Activated naive CD8-positive, alpha-beta T cell (primary cell): ENCODE data around the gene ARPC1B.

Source experiments
- H3K27ac Mint-ChIP-seq: one replicate; pipeline ENCODE4 v1.8.0; 2021; ENCODE audit warnings: mixed read lengths
- H3K27me3 Mint-ChIP-seq: one replicate; pipeline ENCODE4 v1.8.0; 2021; ENCODE audit warnings: mixed read lengths
- H3K36me3 Mint-ChIP-seq: one replicate; pipeline ENCODE4 v1.8.0; 2021; ENCODE audit warnings: mixed read lengths
- H3K4me1 Mint-ChIP-seq: one replicate; pipeline ENCODE4 v1.8.0; 2021; ENCODE audit warnings: low read depth, mixed read lengths
- H3K4me3 Mint-ChIP-seq: one replicate; pipeline ENCODE4 v1.8.0; 2021; ENCODE audit warnings: mild to moderate bottlenecking, mixed read lengths
- H3K9me3 Mint-ChIP-seq: one replicate; pipeline ENCODE4 v1.8.0; 2021; ENCODE audit warnings: low read depth, mixed read lengths

The ARPC1B gene

GRCh38 chr7:99359465-99360154, 14.9 kb upstream of the ARPC1B start:
- no peaks in the 10 kb centered on the region for H3K27me3 Mint-ChIP-seq
- H3K36me3 Mint-ChIP-seq = peaks cover 2% of the 10 kb centered on the region
- no peak overlapping the region for H3K4me3 Mint-ChIP-seq
- no peak overlapping the region for H3K27ac Mint-ChIP-seq
- no peaks in the 10 kb centered on the region for H3K4me1 Mint-ChIP-seq
- no peaks in the 10 kb centered on the region for H3K9me3 Mint-ChIP-seq

- no peak overlapping the region for H3K27ac Mint-ChIP-seq
- H3K4me1 Mint-ChIP-seq = no peaks in the 10 kb centered on the region
- no peak overlapping the region for H3K4me3 Mint-ChIP-seq
- H3K9me3 Mint-ChIP-seq = no peaks in the 10 kb centered on the region
- H3K36me3 Mint-ChIP-seq = peaks cover 2% of the 10 kb centered on the region
- H3K27me3 Mint-ChIP-seq = no peaks in the 10 kb centered on the region
Measured at GRCh38 chr7:99362801-99363200, 11.7 kb upstream of the ARPC1B start.

GRCh38 chr7:99363286-99363685, 11.2 kb upstream of the ARPC1B start:
- H3K9me3 Mint-ChIP-seq = no peaks in the 10 kb centered on the region
- H3K4me3 Mint-ChIP-seq = no peak overlapping the region
- no peak overlapping the region for H3K27ac Mint-ChIP-seq
- no peaks in the 10 kb centered on the region for H3K36me3 Mint-ChIP-seq
- H3K27me3 Mint-ChIP-seq = no peaks in the 10 kb centered on the region
- no peaks in the 10 kb centered on the region for H3K4me1 Mint-ChIP-seq

GRCh38 chr7:99365318-99366141, 9.0 kb upstream of the ARPC1B start:
- Mint-ChIP-seq H3K36me3 (no peaks in the 10 kb centered on the region), H3K4me3 (no peak overlapping the region)

GRCh38 chr7:99366646-99367045, 7.9 kb upstream of the ARPC1B start:
- Mint-ChIP-seq H3K27me3 (no peaks in the 10 kb centered on the region), H3K9me3 (no peaks in the 10 kb centered on the region), H3K4me1 (no peaks in the 10 kb centered on the region), H3K36me3 (no peaks in the 10 kb centered on the region), H3K4me3 (no peak overlapping the region), H3K27ac (no peak overlapping the region)

More at GRCh38 chr7:99365318-99366141, 9.0 kb upstream of the ARPC1B start:
- H3K27ac Mint-ChIP-seq = no peak overlapping the region
- H3K9me3 Mint-ChIP-seq = no peaks in the 10 kb centered on the region
- H3K4me1 Mint-ChIP-seq = no peaks in the 10 kb centered on the region
- H3K27me3 Mint-ChIP-seq = no peaks in the 10 kb centered on the region

- no peak overlapping the region for H3K27ac Mint-ChIP-seq
- H3K36me3 Mint-ChIP-seq = no peaks in the 10 kb centered on the region
Measured at GRCh38 chr7:99368750-99369389, 5.7 kb upstream of the ARPC1B start.

GRCh38 chr7:99369767-99370391, 4.7 kb upstream of the ARPC1B start:
- Mint-ChIP-seq H3K27me3 (no peaks in the 10 kb centered on the region), H3K9me3 (no peaks in the 10 kb centered on the region), H3K36me3 (no peaks in the 10 kb centered on the region), H3K27ac (no peak overlapping the region), H3K4me3 (no peak overlapping the region), H3K4me1 (peaks cover 13% of the 10 kb centered on the region)

More at GRCh38 chr7:99368750-99369389, 5.7 kb upstream of the ARPC1B start:
- Mint-ChIP-seq H3K27me3 (no peaks in the 10 kb centered on the region), H3K4me1 (peaks cover 13% of the 10 kb centered on the region), H3K4me3 (no peak overlapping the region), H3K9me3 (no peaks in the 10 kb centered on the region)

- Mint-ChIP-seq H3K4me3 (no peak overlapping the region), H3K27ac (no peak overlapping the region), H3K9me3 (no peaks in the 10 kb centered on the region), H3K27me3 (no peaks in the 10 kb centered on the region), H3K4me1 (peaks cover 20% of the 10 kb centered on the region), H3K36me3 (no peaks in the 10 kb centered on the region)
Measured at GRCh38 chr7:99371376-99371920, 3.1 kb upstream of the ARPC1B start.

GRCh38 chr7:99372275-99373090, 2.0 kb upstream of the ARPC1B start:
- H3K4me3 Mint-ChIP-seq = peak overlapping the region; percentile 86

GRCh38 chr7:99373091-99374066, 1.2 kb upstream of the ARPC1B start:
- Mint-ChIP-seq H3K9me3 (no peaks in the 10 kb centered on the region), H3K4me1 (peaks cover 29% of the 10 kb centered on the region), H3K27ac (peak overlapping the region; percentile 58), H3K27me3 (no peaks in the 10 kb centered on the region), H3K36me3 (no peaks in the 10 kb centered on the region), H3K4me3 (peak overlapping the region; percentile 86)

More at GRCh38 chr7:99372275-99373090, 2.0 kb upstream of the ARPC1B start:
- H3K36me3 Mint-ChIP-seq = no peaks in the 10 kb centered on the region
- H3K9me3 Mint-ChIP-seq = no peaks in the 10 kb centered on the region
- no peaks in the 10 kb centered on the region for H3K27me3 Mint-ChIP-seq
- peak overlapping the region; percentile 58 for H3K27ac Mint-ChIP-seq
- peaks cover 24% of the 10 kb centered on the region for H3K4me1 Mint-ChIP-seq

GRCh38 chr7:99375070-99375807, 709 bp downstream of the ARPC1B start:
- Mint-ChIP-seq H3K9me3 (no peaks in the 10 kb centered on the region), H3K36me3 (peaks cover 6% of the 10 kb centered on the region), H3K4me1 (peaks cover 42% of the 10 kb centered on the region), H3K4me3 (peak overlapping the region; percentile 79), H3K27ac (peak overlapping the region; percentile 34), H3K27me3 (no peaks in the 10 kb centered on the region)

GRCh38 chr7:99379043-99379577, 4.6 kb downstream of the ARPC1B start:
- H3K27me3 Mint-ChIP-seq = no peaks in the 10 kb centered on the region
- H3K36me3 Mint-ChIP-seq = peaks cover 7% of the 10 kb centered on the region
- peaks cover 58% of the 10 kb centered on the region for H3K4me1 Mint-ChIP-seq
- H3K27ac Mint-ChIP-seq = peak overlapping the region; percentile 99
- peak overlapping the region; percentile 88 for H3K4me3 Mint-ChIP-seq
- H3K9me3 Mint-ChIP-seq = no peaks in the 10 kb centered on the region
